Suprapubic skin (tissue), 4 donors: ENCODE data around the gene MEI1. TPM values are rescaled to one million over a fixed set of nuclear protein-coding genes. Genes with fewer than 3 reads are reported as not detected.

Source experiments
- DNase-seq, 2 donors: peaks; one replicate each; pipeline ENCODE4 v3.0.0-alpha.2; 2019; ENCODE audit warnings: low spot score in 2 of 2
- H3K27ac ChIP-seq: fragments of 200-600 bp; sonication (generic); one replicate; pipeline ENCODE4 v1.5.1; 2019
- H3K27me3 ChIP-seq: fragments of 200-600 bp; sonication (generic); one replicate; pipeline ENCODE4 v1.5.1; 2019
- H3K36me3 ChIP-seq: fragments of 200-600 bp; sonication (generic); one replicate; pipeline ENCODE4 v1.5.1; 2019
- H3K4me1 ChIP-seq: fragments of 200-600 bp; sonication (generic); one replicate; pipeline ENCODE4 v1.5.1; 2019
- H3K4me3 ChIP-seq: fragments of 200-600 bp; sonication (generic); one replicate; pipeline ENCODE4 v1.5.1; 2019; ENCODE audit warnings: mild to moderate bottlenecking
- H3K9me3 ChIP-seq: fragments of 200-600 bp; sonication (generic); one replicate; pipeline ENCODE4 v1.5.1; 2019
- EP300 ChIP-seq: sonication (generic); formaldehyde crosslinking; IDR thresholded peaks from one replicate; pipeline ENCODE4 v1.6.1; 2017; ENCODE audit warnings: antibody characterized with exemption
- POLR2A ChIP-seq, 2 donors: fragments of 450-650 bp; IDR thresholded peaks; one replicate each; pipeline ENCODE4 v1.6.1; 2017; ENCODE audit warnings: antibody characterized with exemption in 2 of 2, mild to moderate bottlenecking in 2 of 2, moderate library complexity in 2 of 2
- POLR2AphosphoS5 ChIP-seq, 3 donors: sonication (generic); formaldehyde crosslinking; IDR thresholded peaks; one replicate each; pipeline ENCODE4 v1.6.1; 2017; ENCODE audit warnings: antibody characterized with exemption in 3 of 3
- WGBS: methylation state at CpG from one replicate; pipeline ENCODE4 v1.1.5; 2018; 5-methylcytosine and 5-hydroxymethylcytosine counted together
- total RNA-seq, 4 donors: library from RNA; depleted of rRNA; stranded (reverse); fragments of >200 nt; gene quantifications; one replicate each; pipeline ENCODE4 v1.1.0, GENCODE V29; 2016
- TF ChIP-seq, protein P1 (sequence below), 2 donors: fragments of 200-600 bp in 1 of 2; fragments of 450-650 bp in 1 of 2; sonication (generic) in 1 of 2; IDR thresholded peaks; one replicate each; pipeline ENCODE4 v1.5.1; 2016 to 2019; ENCODE audit warnings: antibody characterized with exemption in 2 of 2, mild to moderate bottlenecking in 1 of 2, moderate library complexity in 1 of 2

Gene MEI1
- total RNA-seq, 4 donors from 2014 or later, result 0.72 to 5.0 TPM; not detected in 2

DNA sequence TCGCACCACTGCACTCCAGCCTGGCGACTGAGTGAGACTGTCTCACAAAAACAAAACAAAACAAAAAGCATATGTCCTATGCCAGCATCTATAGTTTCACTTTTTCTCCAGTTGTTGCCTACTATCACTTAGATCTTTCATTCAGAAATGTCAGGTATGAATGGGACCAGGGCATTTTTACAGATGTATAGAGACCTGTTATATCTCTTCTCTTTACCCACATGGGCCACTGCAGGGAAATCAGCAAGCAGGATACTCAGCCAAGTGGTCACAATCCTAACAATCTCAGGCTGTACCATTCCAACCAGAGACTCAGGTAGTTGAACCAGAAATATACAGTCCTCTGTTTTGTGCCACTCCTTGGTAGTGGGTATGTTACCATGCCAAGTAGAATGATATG lies 117.6 kb downstream of the MEI1 start:
- WGBS, result 87% methylated on average over 2 of the region's 2 CpGs
- no peak for DNase-seq
- H3K27me3 ChIP-seq, result no peaks in the 10 kb centered on the region
- no peaks in the 10 kb centered on the region for H3K4me1 ChIP-seq
- no peaks in the 10 kb centered on the region for H3K9me3 ChIP-seq
- no peak overlapping the region for H3K27ac ChIP-seq
- H3K36me3 ChIP-seq, result peaks cover 22% of the 10 kb centered on the region
- no peak overlapping the region for H3K4me3 ChIP-seq
- TF ChIP-seq, protein P1, sequence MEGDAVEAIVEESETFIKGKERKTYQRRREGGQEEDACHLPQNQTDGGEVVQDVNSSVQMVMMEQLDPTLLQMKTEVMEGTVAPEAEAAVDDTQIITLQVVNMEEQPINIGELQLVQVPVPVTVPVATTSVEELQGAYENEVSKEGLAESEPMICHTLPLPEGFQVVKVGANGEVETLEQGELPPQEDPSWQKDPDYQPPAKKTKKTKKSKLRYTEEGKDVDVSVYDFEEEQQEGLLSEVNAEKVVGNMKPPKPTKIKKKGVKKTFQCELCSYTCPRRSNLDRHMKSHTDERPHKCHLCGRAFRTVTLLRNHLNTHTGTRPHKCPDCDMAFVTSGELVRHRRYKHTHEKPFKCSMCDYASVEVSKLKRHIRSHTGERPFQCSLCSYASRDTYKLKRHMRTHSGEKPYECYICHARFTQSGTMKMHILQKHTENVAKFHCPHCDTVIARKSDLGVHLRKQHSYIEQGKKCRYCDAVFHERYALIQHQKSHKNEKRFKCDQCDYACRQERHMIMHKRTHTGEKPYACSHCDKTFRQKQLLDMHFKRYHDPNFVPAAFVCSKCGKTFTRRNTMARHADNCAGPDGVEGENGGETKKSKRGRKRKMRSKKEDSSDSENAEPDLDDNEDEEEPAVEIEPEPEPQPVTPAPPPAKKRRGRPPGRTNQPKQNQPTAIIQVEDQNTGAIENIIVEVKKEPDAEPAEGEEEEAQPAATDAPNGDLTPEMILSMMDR (IDR thresholded peaks at IDR 0.05), result no peak
- no peak for TF ChIP-seq POLR2A (IDR thresholded peaks at IDR 0.05)
- no peak for TF ChIP-seq EP300
- TF ChIP-seq POLR2AphosphoS5 (IDR thresholded peaks at IDR 0.05), result no peak

DNA sequence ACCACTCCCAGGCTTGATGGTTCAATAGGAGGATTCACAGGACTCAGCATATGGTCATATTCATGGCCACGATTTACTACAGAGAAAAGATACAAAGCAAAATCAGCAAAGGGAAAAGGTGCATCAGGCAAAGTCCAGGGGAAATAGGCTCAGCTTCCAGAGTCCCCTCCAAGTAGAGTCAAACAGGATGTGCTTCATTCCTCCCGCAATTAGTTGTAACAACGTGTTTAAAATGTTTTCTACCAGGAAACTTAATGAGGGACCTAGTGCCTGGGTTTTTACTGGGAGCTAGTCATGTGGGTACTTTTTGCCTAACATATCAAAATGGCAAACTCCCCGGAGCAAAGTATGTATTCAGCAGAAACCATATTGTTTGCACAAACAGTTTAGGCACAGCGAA lies 118.7 kb downstream of the MEI1 start:
- Histone ChIP-seq H3K9me3 (no peaks in the 10 kb centered on the region), H3K36me3 (peaks cover 16% of the 10 kb centered on the region), H3K4me1 (no peaks in the 10 kb centered on the region), H3K27me3 (no peaks in the 10 kb centered on the region), H3K27ac (no peak overlapping the region), H3K4me3 (no peak overlapping the region)
- no peak for DNase-seq
- WGBS, result 89% methylated on average over 5 of the region's 5 CpGs
- TF ChIP-seq, protein P1 (IDR thresholded peaks at IDR 0.05), result no peak

DNA sequence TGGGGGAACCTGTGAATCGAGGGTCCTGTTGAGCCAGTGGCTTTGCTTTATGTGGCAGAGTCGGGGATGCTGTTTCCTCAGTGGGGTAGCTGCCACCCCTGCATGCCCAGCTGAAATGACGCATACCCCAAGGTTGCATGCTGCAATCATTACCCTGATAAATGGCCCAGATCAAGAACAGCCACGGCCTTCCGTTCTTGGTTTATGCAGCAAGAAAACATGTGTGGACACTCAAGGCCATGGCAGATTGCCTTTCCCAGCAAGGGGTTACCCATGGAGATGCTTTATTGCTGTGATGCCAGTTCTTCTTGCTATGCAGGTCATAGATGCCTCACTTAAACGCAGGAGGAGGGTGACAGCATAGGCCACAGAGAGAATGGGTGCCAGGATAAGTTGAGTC lies 119.3 kb downstream of the MEI1 start:
- Histone ChIP-seq H3K27ac (no peak overlapping the region), H3K4me1 (no peaks in the 10 kb centered on the region), H3K36me3 (peaks cover 10% of the 10 kb centered on the region), H3K4me3 (no peak overlapping the region), H3K27me3 (no peaks in the 10 kb centered on the region), H3K9me3 (no peaks in the 10 kb centered on the region)
- no peak for DNase-seq
- TF ChIP-seq POLR2A (IDR thresholded peaks at IDR 0.05), result no peak
- TF ChIP-seq POLR2AphosphoS5 (IDR thresholded peaks at IDR 0.05), result no peak
- no peak for TF ChIP-seq EP300
- 86% methylated on average over 6 of the region's 6 CpGs for WGBS

DNA sequence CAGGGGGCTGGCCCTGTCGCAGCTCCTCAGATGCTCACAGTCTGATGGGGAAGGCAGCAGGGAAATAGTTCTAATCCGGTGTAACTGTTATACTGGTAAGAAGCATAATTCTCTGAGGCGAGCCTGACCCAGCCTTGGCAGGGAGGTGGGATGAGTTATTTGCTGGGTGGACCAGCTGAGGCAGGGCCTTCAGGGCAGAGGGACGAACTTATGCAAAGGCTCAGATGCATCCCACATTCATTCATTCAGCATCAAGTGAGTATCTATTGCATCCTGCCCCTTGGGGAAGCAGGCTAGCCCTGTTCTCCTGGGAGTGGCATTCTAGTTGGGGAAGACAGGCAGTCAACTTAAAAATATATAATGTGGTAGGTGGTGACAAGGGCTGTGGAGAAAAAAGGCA lies 120.0 kb downstream of the MEI1 start:
- H3K27ac ChIP-seq, result no peak overlapping the region
- H3K4me1 ChIP-seq, result no peaks in the 10 kb centered on the region
- H3K4me3 ChIP-seq, result no peak overlapping the region
- TF ChIP-seq, protein P1 (IDR thresholded peaks at IDR 0.05), result no peak
- TF ChIP-seq POLR2AphosphoS5 (IDR thresholded peaks at IDR 0.05), result no peak
- TF ChIP-seq EP300, result no peak
- TF ChIP-seq POLR2A (IDR thresholded peaks at IDR 0.05), result no peak
- H3K9me3 ChIP-seq, result no peaks in the 10 kb centered on the region
- peaks cover 8% of the 10 kb centered on the region for H3K36me3 ChIP-seq
- 97% methylated on average over 3 of the region's 4 CpGs for WGBS
- no peaks in the 10 kb centered on the region for H3K27me3 ChIP-seq
- DNase-seq, result no peak

DNA sequence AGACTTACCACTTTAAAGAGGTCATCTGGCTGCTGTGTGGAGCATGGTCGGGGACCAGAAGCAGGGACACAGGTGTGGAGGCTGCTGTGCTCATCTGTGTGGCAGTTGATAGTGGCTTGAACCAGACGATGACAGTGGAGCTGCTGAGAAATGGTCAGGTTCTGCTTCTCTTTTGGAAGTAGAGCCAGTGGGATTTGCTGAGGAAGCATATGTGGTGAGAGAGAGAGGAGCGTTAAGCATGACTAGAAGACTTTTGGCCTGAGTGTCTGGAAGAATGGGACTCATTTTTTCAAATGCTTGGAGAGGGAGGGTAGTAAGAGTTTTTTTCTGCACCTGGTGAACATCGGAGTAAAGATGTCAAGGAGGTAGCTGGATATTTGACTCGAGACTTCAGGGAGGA lies 121.1 kb downstream of the MEI1 start:
- no peak for DNase-seq
- H3K27ac ChIP-seq, result no peak overlapping the region
- TF ChIP-seq, protein P1 (IDR thresholded peaks at IDR 0.05), result no peak
- TF ChIP-seq POLR2A (IDR thresholded peaks at IDR 0.05) (no peak), EP300 (no peak), POLR2AphosphoS5 (IDR thresholded peaks at IDR 0.05) (no peak)
- no peaks in the 10 kb centered on the region for H3K9me3 ChIP-seq
- WGBS, result 79% methylated on average over 5 of the region's 5 CpGs
- H3K4me3 ChIP-seq, result no peak overlapping the region
- H3K36me3 ChIP-seq, result peaks cover 3% of the 10 kb centered on the region
- no peaks in the 10 kb centered on the region for H3K4me1 ChIP-seq
- H3K27me3 ChIP-seq, result no peaks in the 10 kb centered on the region
